Spinal cord (tissue), 10 donors: Measurements from ENCODE around the gene ELMO3. TPM values are rescaled to one million over a fixed set of nuclear protein-coding genes. Genes with fewer than 3 reads are reported as not detected.

ENCODE experiments used
- DNase-seq, 6 donors: peaks; one replicate each; pipeline versions ENCODE4 v3.0.0 to v3.0.0-alpha.2; 2013 to 2015; ENCODE audit warnings: low spot score in 6 of 6, low read depth in 4 of 6
- H3K27ac ChIP-seq: one replicate; pipeline ENCODE4 v1.5.1; 2013; ENCODE audit warnings: low read depth, low read length, control low read depth
- H3K27me3 ChIP-seq: one replicate; pipeline ENCODE4 v1.6.1; 2013; ENCODE audit warnings: low read length; ENCODE audit not compliant: control insufficient read depth, insufficient read depth
- H3K36me3 ChIP-seq: one replicate; pipeline ENCODE4 v1.6.1; 2013; ENCODE audit warnings: low read length; ENCODE audit not compliant: control insufficient read depth, insufficient read depth
- H3K4me1 ChIP-seq: one replicate; pipeline ENCODE4 v1.6.1; 2013; ENCODE audit warnings: low read length; ENCODE audit not compliant: control insufficient read depth, insufficient read depth
- H3K4me3 ChIP-seq: one replicate; pipeline ENCODE4 v1.5.1; 2013; ENCODE audit warnings: low read depth, low read length, control low read depth
- H3K9me3 ChIP-seq: one replicate; pipeline ENCODE4 v1.6.1; 2013; ENCODE audit warnings: low read length; ENCODE audit not compliant: control insufficient read depth, insufficient read depth
- WGBS: methylation state at CpG from one replicate; pipeline ENCODE4 v1.1.5; 2013; ENCODE audit warnings: missing lambda C conversion rate; ENCODE audit not compliant: insufficient coverage; 5-methylcytosine and 5-hydroxymethylcytosine counted together
- polyA plus RNA-seq, 2 donors: library from polyadenylated mRNA; unstranded; fragments of 120-200 nt; gene quantifications; one replicate each; pipeline ENCODE4 v1.2.1, GENCODE V29; 2013; ENCODE audit not compliant: insufficient read length in 2 of 2
- total RNA-seq, 2 donors: library from RNA; depleted of rRNA in 1 of 2; stranded (reverse); fragments of 120-200 nt in 1 of 2; fragments of >200 nt in 1 of 2; gene quantifications; one replicate each; pipeline versions ENCODE4 v1.2.3 to v1.2.4, GENCODE V29; 2013 to 2014
- donor health status: healthy.

Gene ELMO3
- total and polyA plus RNA-seq, 4 donors, result 0.10 to 2.9 (median 1.3) TPM

DNA sequence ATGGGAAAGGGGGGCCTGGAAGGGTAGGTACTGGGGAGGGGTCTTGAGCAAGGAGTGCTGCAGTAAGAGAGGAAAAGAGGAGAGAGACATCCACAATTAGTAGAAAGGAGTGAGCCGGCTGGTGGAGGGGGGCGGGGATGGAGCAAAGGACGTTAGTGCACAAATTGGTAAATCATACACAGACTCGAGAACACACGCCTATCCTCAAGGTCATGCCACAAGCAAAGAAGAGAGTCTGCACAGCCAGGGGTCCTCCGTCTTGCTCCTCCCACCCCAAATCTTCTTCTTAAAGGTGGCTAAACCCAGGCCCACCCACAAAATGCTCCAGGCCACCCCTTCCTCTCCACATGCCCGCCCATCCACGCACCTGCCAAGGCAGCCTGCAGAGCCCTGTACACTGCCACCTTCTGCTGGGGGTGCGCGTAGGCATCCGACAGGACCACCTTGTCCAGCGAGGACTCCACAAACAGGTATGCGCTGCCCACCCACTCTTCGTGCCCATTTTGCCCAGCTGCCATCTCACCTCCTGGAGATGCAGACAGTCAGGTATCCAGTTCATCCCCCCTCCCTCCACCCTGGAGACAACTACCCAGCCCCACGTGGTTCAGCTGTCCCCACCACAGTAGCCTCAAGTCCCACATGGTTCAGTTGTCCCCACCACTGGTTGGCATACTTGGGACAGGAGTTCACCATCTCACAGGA is 42.6 kb upstream of the ELMO3 start:
- Histone ChIP-seq H3K4me1 (peaks cover 47% of the 10 kb centered on the region), H3K4me3 (no peak overlapping the region), H3K27me3 (peaks cover 85% of the 10 kb centered on the region), H3K27ac (no peak overlapping the region), H3K9me3 (no peaks in the 10 kb centered on the region), H3K36me3 (no peaks in the 10 kb centered on the region)
- WGBS, result 33% methylated on average over 14 of the region's 15 CpGs
- DNase-seq, result no peak

GRCh38 chr16:67157106-67157748 is 41.7 kb upstream of the ELMO3 start:
- Histone ChIP-seq H3K9me3 (no peaks in the 10 kb centered on the region), H3K4me3 (no peak overlapping the region), H3K27ac (no peak overlapping the region), H3K27me3 (peaks cover 88% of the 10 kb centered on the region), H3K4me1 (peaks cover 50% of the 10 kb centered on the region), H3K36me3 (no peaks in the 10 kb centered on the region)
- DNase-seq, result no peak
- WGBS, result 38% methylated on average over 7 of the region's 7 CpGs

DNA sequence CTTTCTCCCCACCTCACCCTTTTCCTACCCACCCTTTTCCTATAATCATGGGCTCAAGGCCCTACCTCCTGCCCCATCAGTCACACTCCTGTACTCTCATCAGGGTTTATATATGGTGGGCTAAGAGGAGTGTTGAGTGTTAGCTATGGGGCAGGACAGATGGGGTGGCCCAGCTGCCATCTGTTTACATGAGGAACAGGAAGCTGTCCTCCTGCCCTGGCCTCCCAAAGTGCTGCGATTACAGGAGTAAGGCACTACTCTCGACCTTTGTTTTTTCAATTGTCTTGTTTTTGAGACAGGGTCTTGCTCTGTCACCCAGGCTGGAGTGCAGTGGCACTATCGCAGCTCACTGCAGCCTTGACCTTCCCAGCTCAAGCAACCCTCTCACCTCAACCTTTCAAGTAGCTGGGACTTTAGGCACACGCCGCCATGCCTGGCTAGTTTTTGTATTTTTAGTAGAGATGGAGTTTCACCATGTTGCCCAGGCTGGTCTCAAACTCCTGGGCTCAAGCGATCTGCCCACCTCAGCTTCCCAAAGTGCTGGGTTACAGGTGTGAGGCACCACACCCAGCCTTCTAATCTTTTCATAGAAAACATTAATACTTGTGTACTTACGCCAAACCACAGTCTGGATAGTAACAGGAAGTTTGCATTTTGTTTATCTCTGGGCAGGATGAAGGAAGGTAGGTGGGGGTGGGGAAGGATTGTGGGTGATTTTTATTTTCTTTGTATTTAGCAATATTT is 40.9 kb upstream of the ELMO3 start:
- DNase-seq, result no peak
- Histone ChIP-seq H3K4me3 (no peak overlapping the region), H3K9me3 (no peaks in the 10 kb centered on the region), H3K4me1 (peaks cover 57% of the 10 kb centered on the region), H3K27me3 (peaks cover 94% of the 10 kb centered on the region), H3K27ac (no peak overlapping the region), H3K36me3 (no peaks in the 10 kb centered on the region)
- 46% methylated on average over 2 of the region's 7 CpGs for WGBS

DNA sequence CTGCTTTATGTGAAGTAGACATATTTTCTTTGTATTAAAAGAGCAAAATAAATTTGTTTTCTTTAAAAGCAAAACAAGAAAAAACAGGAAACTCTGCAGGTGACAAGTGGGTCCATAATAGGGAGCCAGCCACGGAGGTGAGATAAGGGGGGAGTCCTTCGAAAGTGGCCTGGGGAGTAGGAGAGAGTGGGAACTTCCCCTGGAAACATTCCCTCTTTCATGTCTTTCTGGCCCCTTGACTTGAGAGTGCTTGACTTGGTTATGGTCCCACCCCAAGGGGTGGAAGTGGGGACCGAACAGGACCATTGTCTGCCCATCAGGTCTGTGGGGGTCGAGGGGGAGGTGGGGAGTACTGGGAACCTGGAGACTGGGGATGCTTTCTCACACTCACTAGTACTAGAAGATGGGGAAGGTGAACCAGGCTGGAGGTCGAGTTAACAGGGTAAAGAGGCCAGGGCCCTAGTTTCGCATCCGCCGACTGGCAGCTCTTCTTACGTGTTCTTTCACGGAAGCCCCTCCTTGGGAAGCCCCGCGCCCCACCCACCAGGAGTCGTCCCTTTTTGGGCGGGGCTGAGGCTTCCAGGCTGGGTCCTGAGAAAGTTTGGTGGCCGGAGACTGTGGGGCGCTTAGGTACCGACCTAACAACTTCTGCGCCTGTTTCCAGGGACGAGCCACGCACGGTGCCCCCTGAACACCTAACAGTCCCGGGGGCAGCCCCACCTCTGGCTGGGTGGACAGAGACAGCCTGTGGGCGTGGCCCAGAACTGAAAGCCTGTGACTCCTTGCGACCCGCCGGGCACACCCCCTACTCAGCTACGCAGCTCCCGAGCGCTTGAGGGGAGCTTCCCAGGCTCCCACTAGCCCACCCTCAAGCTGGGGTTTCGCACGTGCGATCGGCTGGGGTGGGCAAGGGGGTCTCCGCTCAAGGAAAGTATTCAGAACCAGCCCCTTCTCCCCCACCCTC is 40.0 kb upstream of the ELMO3 start:
- 1% methylated on average over 30 of the region's 34 CpGs for WGBS
- Histone ChIP-seq H3K27ac (no peak overlapping the region), H3K36me3 (no peaks in the 10 kb centered on the region), H3K9me3 (no peaks in the 10 kb centered on the region), H3K4me1 (peaks cover 62% of the 10 kb centered on the region), H3K4me3 (peak overlapping the region; percentile 60), H3K27me3 (peaks cover 94% of the 10 kb centered on the region)
- no peak for DNase-seq

GRCh38 chr16:67161595-67162058 is 37.3 kb upstream of the ELMO3 start:
- WGBS, result 7% methylated on average over 24 of the region's 25 CpGs
- Histone ChIP-seq H3K9me3 (no peaks in the 10 kb centered on the region), H3K36me3 (peaks cover under 1% of the 10 kb centered on the region), H3K4me1 (peaks cover 59% of the 10 kb centered on the region), H3K27ac (no peak overlapping the region), H3K4me3 (no peak overlapping the region), H3K27me3 (peaks cover 92% of the 10 kb centered on the region)
- no peak for DNase-seq

GRCh38 chr16:67162506-67163163 is 36.3 kb upstream of the ELMO3 start:
- Histone ChIP-seq H3K9me3 (no peaks in the 10 kb centered on the region), H3K27ac (no peak overlapping the region), H3K27me3 (peaks cover 92% of the 10 kb centered on the region), H3K4me1 (peaks cover 59% of the 10 kb centered on the region), H3K36me3 (peaks cover 11% of the 10 kb centered on the region), H3K4me3 (peak overlapping the region; percentile 16)
- WGBS, result 2% methylated on average over 43 of the region's 44 CpGs
- no peak for DNase-seq

- Histone ChIP-seq H3K4me1 (peaks cover 59% of the 10 kb centered on the region), H3K27ac (no peak overlapping the region), H3K4me3 (peak overlapping the region; percentile 33), H3K27me3 (peaks cover 93% of the 10 kb centered on the region), H3K9me3 (no peaks in the 10 kb centered on the region), H3K36me3 (peaks cover 13% of the 10 kb centered on the region)
- DNase-seq, result peak in 4 of 6 donors; percentile 76 to 98 (median 86)
- WGBS, result under 1% methylated on average over 96 of the region's 99 CpGs
Measured at GRCh38 chr16:67163164-67163998, 35.5 kb upstream of the ELMO3 start.

- Histone ChIP-seq H3K4me3 (peak overlapping the region; percentile 33), H3K36me3 (peaks cover 13% of the 10 kb centered on the region), H3K4me1 (peaks cover 60% of the 10 kb centered on the region), H3K9me3 (no peaks in the 10 kb centered on the region), H3K27me3 (peaks cover 93% of the 10 kb centered on the region), H3K27ac (no peak overlapping the region)
- 0% methylated on average over 25 of the region's 34 CpGs for WGBS
- no peak for DNase-seq
Measured at GRCh38 chr16:67163999-67164558, 34.9 kb upstream of the ELMO3 start.
